Ovary (tissue), 9 donors: ENCODE results near the gene ARAF. TPM values are rescaled to one million over a fixed set of nuclear protein-coding genes. Genes with fewer than 3 reads are reported as not detected.
"Not testable (repeated sequence)": the region's sequence is repeated elsewhere in the genome, so short reads cannot be mapped to it uniquely, and the experiment has no call there.

ENCODE experiments used
- DNase-seq, 5 donors: peaks; one replicate each; pipeline ENCODE4 v3.0.0-alpha.2; 2019 to 2020
- H3K27ac ChIP-seq, 2 donors: fragments of 200-600 bp; one replicate each; pipeline versions ENCODE4 v1.5.1 to v1.8.0; 2019 to 2022
- H3K27me3 ChIP-seq: fragments of 200-600 bp; one replicate; pipeline ENCODE4 v1.8.0; 2022
- H3K36me3 ChIP-seq: fragments of 200-600 bp; sonication (generic); one replicate; pipeline ENCODE4 v1.5.1; 2019
- H3K4me1 ChIP-seq: one replicate; pipeline ENCODE4 v1.8.1; 2013; ENCODE audit warnings: mild to moderate bottlenecking, moderate library complexity; ENCODE audit not compliant: insufficient read depth
- H3K4me3 ChIP-seq: fragments of 200-600 bp; sonication (generic); one replicate; pipeline ENCODE4 v1.5.1; 2017
- H3K9me3 ChIP-seq, 2 donors: fragments of 200-600 bp in 1 of 2; sonication (generic) in 1 of 2; one replicate each; pipeline versions ENCODE4 v1.5.1 to v1.8.1; 2013 to 2019; ENCODE audit warnings: mild to moderate bottlenecking in 1 of 2, moderate library complexity in 1 of 2
- EP300 ChIP-seq: sonication (generic); formaldehyde crosslinking; IDR thresholded peaks from one replicate; pipeline ENCODE4 v1.6.1; 2017; ENCODE audit warnings: antibody characterized with exemption
- POLR2A ChIP-seq: fragments of 450-650 bp; IDR thresholded peaks from one replicate; pipeline ENCODE4 v1.6.1; 2017; ENCODE audit warnings: antibody characterized with exemption, mild to moderate bottlenecking, moderate library complexity
- WGBS, 3 donors: extraction: QIAGEN DNeasy Blood & Tissue Kit in 1 of 3; methylation state at CpG; one replicate each; pipeline versions ENCODE4 v1.1.5 to v1.1.7; 2013 to 2017; 5-methylcytosine and 5-hydroxymethylcytosine counted together
- intact Hi-C, 4 donors: fragments of 100-400 bp; cut with DNase I; formaldehyde crosslinking; loops; one replicate each; pipeline versions ENCODE4 v1.11.0 to v1.15.1; 2022 to 2023
- polyA plus RNA-seq, 2 donors: library from polyadenylated mRNA; stranded (reverse); fragments of 200-250 nt in 1 of 2; fragments of 350-450 nt in 1 of 2; fragmentation: Illumina TruSeq in 1 of 2; extraction: RNeasy Lipid Tissue Mini Kit (QIAGEN cat#74804) in 1 of 2; gene quantifications; one replicate each; pipeline ENCODE4 v1.2.3, GENCODE V29; 2013 to 2014
- total RNA-seq, 7 donors: library from RNA; depleted of rRNA in 2 of 7; stranded (reverse); fragments of >200 nt in 2 of 7; fragmentation: NEBNext Ultra II Directional in 3 of 7; extraction: Animal tissue kit (Norgen Biotek cat#: 25700) in 3 of 7; gene quantifications; one replicate each; pipeline versions ENCODE4 v1.1.0 to v1.2.4, GENCODE V29; 2016 to 2023
- TF ChIP-seq, protein P1 (sequence below), 3 donors: fragments of 450-650 bp in 2 of 3; fragments of 200-600 bp in 1 of 3; IDR thresholded peaks; one replicate each; pipeline versions ENCODE4 v1.5.1 to v1.8.0; 2016 to 2022; ENCODE audit warnings: antibody characterized with exemption in 3 of 3, mild to moderate bottlenecking in 1 of 3
- donor health status: DM: no; HTN: no; CAD: no; lungs with moderate emphysema.
- donor health status: DM: no; HTN: no; CAD: no.
- donor health status: Bipolar disorder and iron deficiency.
- donor health status: DM: yes; HTN: yes; CAD: no.
- donor health status: DM: no; HTN: no; CAD: no.
- donor health status: DM: yes; HTN: yes; CAD: no.

Gene ARAF
- total and polyA plus RNA-seq, 9 donors: 24.9 to 76.9 (median 61.0) TPM

DNA sequence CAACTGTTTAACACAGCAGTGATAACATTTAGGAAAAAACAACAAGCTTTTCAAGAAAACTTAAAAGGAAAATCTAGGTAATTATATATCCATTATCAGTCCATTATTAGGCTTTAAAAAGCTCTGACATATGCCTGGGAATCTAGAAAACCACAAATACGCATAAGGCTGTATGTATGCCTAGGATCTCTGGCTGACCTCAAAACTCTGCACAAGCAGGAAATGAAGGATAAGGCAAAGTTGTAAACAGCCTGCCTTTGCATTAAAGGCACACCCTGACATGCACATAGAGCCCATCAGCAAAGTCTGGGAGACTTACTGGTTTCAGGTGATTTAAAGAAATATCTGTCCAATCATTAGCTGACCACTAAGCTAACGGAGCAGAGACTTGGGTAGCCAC is 35.3 kb downstream of the ARAF start:
- H3K36me3 ChIP-seq: no peaks in the 10 kb centered on the region
- intact Hi-C loops: no loop called here
- no peak for TF ChIP-seq EP300
- TF ChIP-seq, protein P1, sequence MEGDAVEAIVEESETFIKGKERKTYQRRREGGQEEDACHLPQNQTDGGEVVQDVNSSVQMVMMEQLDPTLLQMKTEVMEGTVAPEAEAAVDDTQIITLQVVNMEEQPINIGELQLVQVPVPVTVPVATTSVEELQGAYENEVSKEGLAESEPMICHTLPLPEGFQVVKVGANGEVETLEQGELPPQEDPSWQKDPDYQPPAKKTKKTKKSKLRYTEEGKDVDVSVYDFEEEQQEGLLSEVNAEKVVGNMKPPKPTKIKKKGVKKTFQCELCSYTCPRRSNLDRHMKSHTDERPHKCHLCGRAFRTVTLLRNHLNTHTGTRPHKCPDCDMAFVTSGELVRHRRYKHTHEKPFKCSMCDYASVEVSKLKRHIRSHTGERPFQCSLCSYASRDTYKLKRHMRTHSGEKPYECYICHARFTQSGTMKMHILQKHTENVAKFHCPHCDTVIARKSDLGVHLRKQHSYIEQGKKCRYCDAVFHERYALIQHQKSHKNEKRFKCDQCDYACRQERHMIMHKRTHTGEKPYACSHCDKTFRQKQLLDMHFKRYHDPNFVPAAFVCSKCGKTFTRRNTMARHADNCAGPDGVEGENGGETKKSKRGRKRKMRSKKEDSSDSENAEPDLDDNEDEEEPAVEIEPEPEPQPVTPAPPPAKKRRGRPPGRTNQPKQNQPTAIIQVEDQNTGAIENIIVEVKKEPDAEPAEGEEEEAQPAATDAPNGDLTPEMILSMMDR (IDR thresholded peaks at IDR 0.05): no peak
- TF ChIP-seq POLR2A: no peak
- no peaks in the 10 kb centered on the region for H3K4me1 ChIP-seq
- H3K27ac ChIP-seq: no peak overlapping the region
- H3K9me3 ChIP-seq: no peaks in the 10 kb centered on the region
- H3K4me3 ChIP-seq: no peak overlapping the region
- WGBS, 3 donors: 62 to 74% (median 64%) methylated on average over 2 of the region's 2 CpGs
- H3K27me3 ChIP-seq: no peaks in the 10 kb centered on the region
- DNase-seq: no peak

- Histone ChIP-seq H3K4me1 (no peaks in the 10 kb centered on the region), H3K4me3 (no peak overlapping the region), H3K27me3 (no peaks in the 10 kb centered on the region), H3K9me3 (no peaks in the 10 kb centered on the region), H3K36me3 (no peaks in the 10 kb centered on the region), H3K27ac (no peak overlapping the region)
- intact Hi-C loops: no loop called here
- WGBS, 3 donors: 72 to 85% (median 77%) methylated on average over 3 of the region's 3 CpGs
- TF ChIP-seq, protein P1 (IDR thresholded peaks at IDR 0.05): no peak
- TF ChIP-seq EP300: no peak
- no peak for DNase-seq
These were observed 36.2 kb downstream of the ARAF start for GRCh38 chrX:47597222-47597621.

DNA sequence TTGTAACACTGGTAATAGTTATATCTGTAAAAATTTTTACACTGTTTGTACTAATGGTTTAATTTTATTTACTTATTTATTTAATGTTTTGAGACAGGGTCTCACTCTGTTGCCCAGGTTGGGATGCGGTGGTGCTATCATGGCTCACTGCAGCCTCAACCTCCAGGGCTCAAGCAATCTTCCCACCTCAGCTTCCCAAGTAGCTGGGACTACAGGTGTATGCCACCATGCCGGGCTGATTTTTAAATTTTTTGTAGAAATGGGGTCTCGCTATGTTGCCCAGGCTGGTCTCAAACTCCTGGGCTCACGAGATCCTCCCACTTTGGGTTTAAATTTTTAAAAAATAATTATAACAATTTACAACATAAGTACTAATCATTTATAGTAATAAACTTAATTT is 42.1 kb downstream of the ARAF start:
- H3K9me3 ChIP-seq, H3K27me3 ChIP-seq, DNase-seq, H3K27ac ChIP-seq, H3K4me1 ChIP-seq, H3K4me3 ChIP-seq, intact Hi-C loops, H3K36me3 ChIP-seq: not testable (repeated sequence)
- 90 to 93% (median 91%) methylated on average over 4 of the region's 4 CpGs for WGBS, 3 donors

- no peaks in the 10 kb centered on the region for H3K36me3 ChIP-seq
- WGBS, 3 donors: 74 to 80% (median 75%) methylated on average over 9 of the region's 9 CpGs
- no peak for TF ChIP-seq POLR2A
- TF ChIP-seq EP300: no peak
- TF ChIP-seq, protein P1 (IDR thresholded peaks at IDR 0.05): no peak
These were observed 44.0 kb downstream of the ARAF start for GRCh38 chrX:47605024-47605423.

GRCh38 chrX:47607091-47607490 is 46.1 kb downstream of the ARAF start:
- H3K27ac ChIP-seq: no peak overlapping the region
- H3K4me3 ChIP-seq: no peak overlapping the region
- H3K36me3 ChIP-seq: no peaks in the 10 kb centered on the region
- intact Hi-C loops: no loop called here
- TF ChIP-seq POLR2A (no peak), EP300 (no peak)
- TF ChIP-seq, protein P1 (IDR thresholded peaks at IDR 0.05): no peak
- H3K9me3 ChIP-seq: no peaks in the 10 kb centered on the region
- H3K27me3 ChIP-seq: no peaks in the 10 kb centered on the region
- no peak for DNase-seq
- no peaks in the 10 kb centered on the region for H3K4me1 ChIP-seq

More at GRCh38 chrX:47605024-47605423, 44.0 kb downstream of the ARAF start:
- Histone ChIP-seq H3K4me1 (no peaks in the 10 kb centered on the region), H3K27ac (no peak overlapping the region), H3K27me3 (no peaks in the 10 kb centered on the region), H3K4me3 (no peak overlapping the region), H3K9me3 (no peaks in the 10 kb centered on the region)
- intact Hi-C loops: no loop called here
- peak in 1 of 5 donors; percentile 6 for DNase-seq
